ENCODE results near the gene IFNL1. TPM values are rescaled to one million over a fixed set of nuclear protein-coding genes. Genes with fewer than 3 reads are reported as not detected.

IFNL1 gene
- total and polyA plus RNA-seq, 5 donors from 2014 or later, result not detected

DNA sequence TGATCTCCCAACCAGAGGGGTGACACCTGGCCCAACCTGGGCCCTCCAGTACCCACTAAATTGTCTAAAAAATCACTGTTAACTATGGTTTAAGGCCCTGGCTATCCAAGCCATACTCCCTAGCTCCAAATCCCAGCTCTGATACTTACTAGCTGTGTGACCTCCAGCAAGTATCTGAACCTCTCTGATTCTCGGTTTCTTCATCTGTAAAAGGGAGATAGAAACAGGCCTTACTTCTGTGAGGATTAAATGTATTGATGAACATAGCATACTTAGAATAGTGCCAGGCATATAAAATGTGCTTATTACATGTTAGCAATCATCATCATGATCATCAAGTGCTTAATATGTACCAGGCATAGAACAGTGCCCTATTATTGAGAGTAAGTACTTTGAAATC lies 19.7 kb downstream of the IFNL1 start:
- peaks cover 0 to 29% (median 7%) of the 10 kb centered on the region in 4 donors for H3K4me1 Mint-ChIP-seq
- Histone ChIP-seq H3K4me3 (ENCODE audit: low read depth, low read length) (no peak overlapping the region), H3K4me1 (ENCODE audit: control insufficient read depth, insufficient read depth, low read length, poor library complexity, severe bottlenecking) (peaks cover 13% of the 10 kb centered on the region), H3K36me3 (ENCODE audit: control insufficient read depth, insufficient read depth, low read length) (peaks cover 15% of the 10 kb centered on the region), H3K27ac (ENCODE audit: insufficient read depth, low read length, poor library complexity, severe bottlenecking) (no peak overlapping the region), H3K9me3 (ENCODE audit: control insufficient read depth in 2 of 2, low read length in 2 of 2) (no peaks in the 10 kb centered on the region), H3K27me3 (ENCODE audit: control insufficient read depth, insufficient read depth, low read length) (no peaks in the 10 kb centered on the region)
- peaks cover 0 to 3% (median 0%) of the 10 kb centered on the region in 7 donors for H3K9me3 Mint-ChIP-seq
- H3K27me3 Mint-ChIP-seq, result no peaks in the 10 kb centered on the region
- DNase-seq (no peak), ATAC-seq (ENCODE audit: low read depth in 2 of 2) (no peak)
- H3K36me3 Mint-ChIP-seq, result peaks cover 30% of the 10 kb centered on the region
- peak overlapping the region in 1 of 4 donors; percentile 56 for H3K4me3 Mint-ChIP-seq
- no peak overlapping the region for H3K27ac Mint-ChIP-seq

DNA sequence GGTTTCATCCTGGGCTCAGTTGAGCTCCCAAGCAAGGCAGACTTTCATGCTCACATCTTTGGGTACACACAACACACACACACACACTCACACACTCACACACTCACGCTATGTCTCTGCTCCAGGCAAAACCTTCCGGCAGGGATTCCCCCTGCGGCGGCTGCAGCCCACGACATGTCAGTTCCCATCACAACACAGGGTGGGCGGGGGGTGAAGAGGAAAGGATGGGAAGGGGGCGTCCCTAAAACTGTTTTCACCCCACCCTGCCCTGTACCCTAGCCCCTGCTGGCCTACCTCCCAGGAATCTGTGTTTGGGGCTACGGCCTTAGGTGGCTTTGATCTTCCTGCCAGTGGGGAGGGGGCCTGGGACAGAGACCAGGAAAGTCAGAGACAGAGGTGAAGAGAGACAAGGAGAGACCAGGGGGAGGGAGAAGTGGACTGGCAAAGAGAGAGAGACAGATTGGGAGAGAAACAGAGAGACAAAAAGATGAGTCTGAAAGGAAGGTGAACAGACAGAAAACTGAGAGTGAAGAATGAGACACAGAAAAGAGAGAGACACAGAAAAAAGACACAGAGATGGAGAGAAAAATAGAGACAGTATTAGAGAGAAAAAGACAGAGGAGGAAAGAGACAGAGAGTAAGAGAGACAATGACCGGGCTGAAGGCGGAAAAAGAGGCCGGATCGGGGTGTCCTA lies 20.6 kb downstream of the IFNL1 start:
- H3K27ac Mint-ChIP-seq, result peak overlapping the region; percentile 14 to 75 (median 53)
- DNase-seq, result no peak
- ATAC-seq (ENCODE audit: low read depth in 2 of 2), result no peak
- H3K4me1 Mint-ChIP-seq, result peaks cover 0 to 33% (median 14%) of the 10 kb centered on the region in 4 donors
- peaks cover 0 to 3% (median 0%) of the 10 kb centered on the region in 7 donors for H3K9me3 Mint-ChIP-seq
- Histone ChIP-seq H3K27me3 (ENCODE audit: control insufficient read depth, insufficient read depth, low read length) (no peaks in the 10 kb centered on the region), H3K36me3 (ENCODE audit: control insufficient read depth, insufficient read depth, low read length) (peaks cover 12% of the 10 kb centered on the region), H3K4me3 (ENCODE audit: low read depth, low read length) (no peak overlapping the region), H3K4me1 (ENCODE audit: control insufficient read depth, insufficient read depth, low read length, poor library complexity, severe bottlenecking) (peaks cover 13% of the 10 kb centered on the region), H3K27ac (ENCODE audit: insufficient read depth, low read length, poor library complexity, severe bottlenecking) (no peak overlapping the region), H3K9me3 (ENCODE audit: control insufficient read depth in 2 of 2, low read length in 2 of 2) (no peaks in the 10 kb centered on the region)
- peaks cover 23% of the 10 kb centered on the region for H3K36me3 Mint-ChIP-seq
- H3K27me3 Mint-ChIP-seq, result no peaks in the 10 kb centered on the region
- peak overlapping the region in 1 of 4 donors; percentile 56 for H3K4me3 Mint-ChIP-seq

DNA sequence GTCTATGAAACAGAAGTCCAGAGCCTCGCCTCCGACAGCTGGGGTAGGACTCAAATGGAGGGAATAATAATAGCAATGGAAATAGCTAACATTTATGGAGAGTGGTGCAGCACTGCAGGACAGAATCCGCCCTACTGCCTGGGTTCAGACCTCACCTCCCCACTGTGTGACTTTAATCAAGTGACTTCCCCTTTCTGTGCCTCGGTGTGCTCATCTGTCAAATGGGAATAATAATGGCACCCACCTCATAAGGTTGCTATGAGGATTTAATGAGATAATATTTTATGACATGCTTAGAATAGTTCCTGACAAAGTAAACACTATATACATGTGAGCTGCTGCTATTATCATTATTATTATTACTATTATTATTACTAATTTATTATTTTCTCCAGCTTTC lies 21.3 kb downstream of the IFNL1 start:
- peaks cover 0 to 36% (median 14%) of the 10 kb centered on the region in 4 donors for H3K4me1 Mint-ChIP-seq
- peaks cover 13% of the 10 kb centered on the region for H3K4me1 ChIP-seq (ENCODE audit: control insufficient read depth, insufficient read depth, low read length, poor library complexity, severe bottlenecking)
- H3K27me3 Mint-ChIP-seq, result no peaks in the 10 kb centered on the region
- no peaks in the 10 kb centered on the region for H3K27me3 ChIP-seq (ENCODE audit: control insufficient read depth, insufficient read depth, low read length)
- H3K4me3 Mint-ChIP-seq, result no peak overlapping the region
- peak overlapping the region; percentile 53 to 75 (median 63) for H3K27ac Mint-ChIP-seq
- DNase-seq (no peak), ATAC-seq (ENCODE audit: low read depth in 2 of 2) (no peak)
- peaks cover 12% of the 10 kb centered on the region for H3K36me3 ChIP-seq (ENCODE audit: control insufficient read depth, insufficient read depth, low read length)
- H3K4me3 ChIP-seq (ENCODE audit: low read depth, low read length), result no peak overlapping the region
- H3K27ac ChIP-seq (ENCODE audit: insufficient read depth, low read length, poor library complexity, severe bottlenecking), result no peak overlapping the region
- H3K9me3 Mint-ChIP-seq, result peaks cover 0 to 3% (median 0%) of the 10 kb centered on the region in 7 donors
- H3K36me3 Mint-ChIP-seq, result peaks cover 20% of the 10 kb centered on the region
- H3K9me3 ChIP-seq (ENCODE audit: control insufficient read depth in 2 of 2, low read length in 2 of 2), result no peaks in the 10 kb centered on the region

DNA sequence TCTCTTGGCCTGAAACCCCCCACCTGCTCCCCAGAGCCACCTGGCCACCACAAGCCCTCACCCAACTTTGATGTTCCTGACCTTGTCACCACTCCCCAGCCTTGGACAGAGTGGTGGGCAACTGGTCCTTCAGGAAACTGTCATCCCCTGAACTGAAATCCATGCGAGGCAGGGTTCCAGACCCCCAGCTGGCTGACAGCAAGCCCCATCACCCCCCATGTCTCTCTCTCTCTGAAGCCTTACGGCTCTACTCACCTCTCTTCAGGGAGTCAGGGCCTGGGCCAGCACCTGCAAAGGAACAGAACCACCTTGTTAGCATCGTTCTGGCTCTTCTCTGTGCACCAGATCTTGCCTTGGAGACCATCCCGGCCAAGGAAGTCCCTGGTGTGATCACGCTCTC lies 21.9 kb downstream of the IFNL1 start:
- Mint-ChIP-seq H3K27ac (peak overlapping the region in 1 of 3 donors; percentile 52), H3K4me1 (peaks cover 0 to 39% (median 16%) of the 10 kb centered on the region in 4 donors), H3K9me3 (peaks cover 0 to 3% (median 0%) of the 10 kb centered on the region in 7 donors), H3K36me3 (peaks cover 17% of the 10 kb centered on the region), H3K27me3 (no peaks in the 10 kb centered on the region), H3K4me3 (peak overlapping the region in 1 of 4 donors; percentile 23)
- H3K4me1 ChIP-seq (ENCODE audit: control insufficient read depth, insufficient read depth, low read length, poor library complexity, severe bottlenecking), result peaks cover 13% of the 10 kb centered on the region
- H3K27me3 ChIP-seq (ENCODE audit: control insufficient read depth, insufficient read depth, low read length), result no peaks in the 10 kb centered on the region
- no peaks in the 10 kb centered on the region for H3K9me3 ChIP-seq (ENCODE audit: control insufficient read depth in 2 of 2, low read length in 2 of 2)
- no peak overlapping the region for H3K27ac ChIP-seq (ENCODE audit: insufficient read depth, low read length, poor library complexity, severe bottlenecking)
- ATAC-seq (ENCODE audit: low read depth in 2 of 2) (no peak), DNase-seq (no peak)
- no peak overlapping the region for H3K4me3 ChIP-seq (ENCODE audit: low read depth, low read length)
- peaks cover 12% of the 10 kb centered on the region for H3K36me3 ChIP-seq (ENCODE audit: control insufficient read depth, insufficient read depth, low read length)

DNA sequence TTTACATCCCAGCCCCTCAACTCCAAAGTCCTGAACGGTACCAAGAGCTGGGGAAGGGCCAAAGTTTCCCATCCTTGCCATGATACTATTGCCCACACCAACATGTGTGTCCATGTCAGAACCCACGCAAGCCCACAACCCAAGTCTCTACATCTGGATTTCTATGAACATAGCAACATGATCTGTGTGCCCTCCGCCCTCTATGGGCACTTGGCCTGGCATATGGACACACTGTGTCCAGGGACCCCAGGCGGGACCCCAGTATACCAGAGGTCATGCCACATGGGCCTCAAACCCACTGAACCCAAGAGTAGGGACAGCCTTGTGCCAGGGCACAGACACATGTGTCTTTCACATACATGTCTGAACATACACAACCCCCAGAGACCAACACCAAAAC lies 22.5 kb downstream of the IFNL1 start:
- Histone ChIP-seq H3K9me3 (ENCODE audit: control insufficient read depth in 2 of 2, low read length in 2 of 2) (no peaks in the 10 kb centered on the region), H3K27me3 (ENCODE audit: control insufficient read depth, insufficient read depth, low read length) (no peaks in the 10 kb centered on the region), H3K36me3 (ENCODE audit: control insufficient read depth, insufficient read depth, low read length) (peaks cover 12% of the 10 kb centered on the region), H3K4me1 (ENCODE audit: control insufficient read depth, insufficient read depth, low read length, poor library complexity, severe bottlenecking) (peaks cover 13% of the 10 kb centered on the region), H3K27ac (ENCODE audit: insufficient read depth, low read length, poor library complexity, severe bottlenecking) (no peak overlapping the region), H3K4me3 (ENCODE audit: low read depth, low read length) (no peak overlapping the region)
- Mint-ChIP-seq H3K4me3 (peak overlapping the region in 3 of 4 donors; percentile 81 to 87 (median 85)), H3K9me3 (peaks cover 0 to 2% (median 0%) of the 10 kb centered on the region in 7 donors), H3K27me3 (no peaks in the 10 kb centered on the region), H3K4me1 (peaks cover 0 to 42% (median 17%) of the 10 kb centered on the region in 4 donors), H3K36me3 (peaks cover 12% of the 10 kb centered on the region), H3K27ac (peak overlapping the region in 2 of 3 donors; percentile 7 to 52)
- DNase-seq (no peak), ATAC-seq (ENCODE audit: low read depth in 2 of 2) (no peak)

DNA sequence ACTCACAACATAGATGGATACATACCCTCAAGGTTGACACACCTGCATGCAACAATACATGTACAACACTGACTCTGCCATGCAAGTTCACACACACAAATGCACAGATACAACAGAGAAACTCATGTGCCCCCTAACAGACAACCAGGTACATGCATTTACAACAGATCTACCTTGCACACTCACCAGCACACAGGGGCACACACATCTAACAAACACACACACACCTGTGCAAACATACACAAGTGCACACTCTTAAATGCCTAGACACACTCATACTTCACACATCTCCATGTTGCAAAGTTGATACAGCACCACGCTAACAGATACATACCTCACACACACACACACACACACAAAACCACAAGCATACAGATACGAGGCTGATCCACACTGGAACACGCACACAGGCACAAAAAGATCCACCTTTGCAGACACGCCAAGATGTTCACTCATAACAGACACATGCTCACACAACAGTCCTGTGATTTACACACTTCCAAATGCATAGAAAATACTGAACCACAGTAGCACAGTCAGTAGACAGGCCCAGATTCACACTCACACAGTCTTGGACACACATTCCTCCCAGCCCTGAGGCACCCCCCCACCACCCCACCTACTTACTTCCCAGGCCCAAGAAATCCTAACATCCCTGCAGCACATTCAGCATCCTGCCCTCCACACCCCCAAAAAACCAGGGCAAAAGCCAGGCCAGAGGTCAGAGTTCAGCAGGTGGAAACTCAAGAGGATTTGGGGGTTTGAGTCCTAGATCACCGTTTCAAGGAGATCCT lies 23.1 kb downstream of the IFNL1 start:
- peaks cover 0 to 46% (median 18%) of the 10 kb centered on the region in 4 donors for H3K4me1 Mint-ChIP-seq
- H3K9me3 Mint-ChIP-seq, result peaks cover 0 to 2% (median 0%) of the 10 kb centered on the region in 7 donors
- peaks cover 13% of the 10 kb centered on the region for H3K4me1 ChIP-seq (ENCODE audit: control insufficient read depth, insufficient read depth, low read length, poor library complexity, severe bottlenecking)
- H3K4me3 ChIP-seq (ENCODE audit: low read depth, low read length), result no peak overlapping the region
- H3K4me3 Mint-ChIP-seq, result peak overlapping the region; percentile 73 to 87 (median 83)
- no peaks in the 10 kb centered on the region for H3K9me3 ChIP-seq (ENCODE audit: control insufficient read depth in 2 of 2, low read length in 2 of 2)
- peaks cover 9% of the 10 kb centered on the region for H3K36me3 ChIP-seq (ENCODE audit: control insufficient read depth, insufficient read depth, low read length)
- no peaks in the 10 kb centered on the region for H3K27me3 Mint-ChIP-seq
- DNase-seq, result no peak
- no peak for ATAC-seq (ENCODE audit: low read depth in 2 of 2)
- H3K27ac Mint-ChIP-seq, result peak overlapping the region; percentile 2 to 94 (median 7)
- no peak overlapping the region for H3K27ac ChIP-seq (ENCODE audit: insufficient read depth, low read length, poor library complexity, severe bottlenecking)
- H3K36me3 Mint-ChIP-seq, result peaks cover 12% of the 10 kb centered on the region
- no peaks in the 10 kb centered on the region for H3K27me3 ChIP-seq (ENCODE audit: control insufficient read depth, insufficient read depth, low read length)

DNA sequence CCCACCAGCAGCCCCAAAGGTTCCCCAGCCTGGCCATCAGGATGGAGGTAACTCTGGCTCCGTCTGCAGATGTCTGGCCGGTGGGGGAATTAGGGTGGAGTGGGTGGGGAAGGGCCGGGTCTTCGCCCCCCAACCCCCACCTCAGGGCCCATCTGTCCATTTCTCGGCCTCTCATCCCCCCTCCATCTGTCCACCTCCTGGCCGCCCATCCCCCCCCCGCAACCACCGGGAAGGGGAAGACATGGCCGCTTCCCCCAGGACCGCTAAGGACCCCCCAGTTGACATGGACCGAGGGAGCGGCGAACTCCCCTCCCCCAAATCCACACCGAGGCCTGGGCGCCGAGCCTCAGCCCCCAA lies 23.7 kb downstream of the IFNL1 start:
- no peaks in the 10 kb centered on the region for H3K9me3 ChIP-seq (ENCODE audit: control insufficient read depth in 2 of 2, low read length in 2 of 2)
- ATAC-seq (ENCODE audit: low read depth in 2 of 2), result no peak
- Mint-ChIP-seq H3K4me3 (peak overlapping the region in 3 of 4 donors; percentile 81 to 87 (median 85)), H3K4me1 (peaks cover 0 to 48% (median 18%) of the 10 kb centered on the region in 4 donors), H3K27me3 (no peaks in the 10 kb centered on the region), H3K27ac (peak overlapping the region in 1 of 3 donors; percentile 62), H3K36me3 (peaks cover 12% of the 10 kb centered on the region), H3K9me3 (peaks cover 0 to 2% (median 0%) of the 10 kb centered on the region in 7 donors)
- DNase-seq, result no peak
- no peak overlapping the region for H3K27ac ChIP-seq (ENCODE audit: insufficient read depth, low read length, poor library complexity, severe bottlenecking)
- peaks cover 4% of the 10 kb centered on the region for H3K36me3 ChIP-seq (ENCODE audit: control insufficient read depth, insufficient read depth, low read length)
- peaks cover 13% of the 10 kb centered on the region for H3K4me1 ChIP-seq (ENCODE audit: control insufficient read depth, insufficient read depth, low read length, poor library complexity, severe bottlenecking)
- H3K4me3 ChIP-seq (ENCODE audit: low read depth, low read length), result no peak overlapping the region
- H3K27me3 ChIP-seq (ENCODE audit: control insufficient read depth, insufficient read depth, low read length), result no peaks in the 10 kb centered on the region
